ENCODE data around the gene FRAT1.
"Not testable (repeated sequence)": the region's sequence is repeated elsewhere in the genome, so short reads cannot be mapped to it uniquely, and the experiment has no call there.

The FRAT1 gene

DNA sequence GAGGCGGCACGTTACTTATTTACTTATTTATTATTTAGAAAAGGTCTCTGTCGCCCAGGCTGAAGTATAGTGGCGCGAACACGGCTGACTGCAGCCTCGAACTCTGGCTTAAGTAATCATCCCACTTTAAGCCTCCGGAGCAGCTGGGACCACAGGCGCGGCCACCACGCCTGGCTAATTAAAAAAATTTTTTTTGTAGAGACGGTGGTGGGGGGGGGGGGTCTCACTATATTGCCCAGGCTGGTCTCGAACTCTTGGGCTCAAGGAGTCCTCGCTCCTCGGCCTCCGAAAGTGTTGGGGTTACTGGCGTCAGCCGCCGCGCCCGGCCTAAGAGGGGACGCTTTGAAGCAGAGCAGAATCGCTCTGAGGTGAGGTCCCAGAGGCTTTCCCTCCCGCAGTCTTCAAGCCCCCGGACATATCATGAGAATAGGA lies 16.1 kb downstream of the FRAT1 start:
- no peak for DNase-seq

DNA sequence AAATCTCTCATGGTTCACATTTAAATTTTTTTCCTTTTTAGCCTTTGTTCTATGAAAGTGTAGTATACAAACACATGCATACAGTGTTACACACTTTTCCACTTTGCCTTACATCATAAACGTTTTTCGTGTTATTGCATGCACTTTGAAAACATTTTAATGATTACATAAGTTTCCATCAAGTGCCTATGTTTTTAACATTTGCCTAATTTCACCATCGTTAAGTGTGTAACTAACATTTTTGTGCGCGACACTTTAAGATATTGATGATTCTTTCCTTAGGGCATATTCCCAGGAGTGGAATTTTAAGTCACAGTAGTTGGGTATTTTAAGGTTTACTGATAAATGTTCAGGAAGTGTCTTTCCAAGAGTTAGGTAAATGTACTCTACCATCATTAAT lies 16.9 kb downstream of the FRAT1 start:
- DNase-seq, result no peak

DNA sequence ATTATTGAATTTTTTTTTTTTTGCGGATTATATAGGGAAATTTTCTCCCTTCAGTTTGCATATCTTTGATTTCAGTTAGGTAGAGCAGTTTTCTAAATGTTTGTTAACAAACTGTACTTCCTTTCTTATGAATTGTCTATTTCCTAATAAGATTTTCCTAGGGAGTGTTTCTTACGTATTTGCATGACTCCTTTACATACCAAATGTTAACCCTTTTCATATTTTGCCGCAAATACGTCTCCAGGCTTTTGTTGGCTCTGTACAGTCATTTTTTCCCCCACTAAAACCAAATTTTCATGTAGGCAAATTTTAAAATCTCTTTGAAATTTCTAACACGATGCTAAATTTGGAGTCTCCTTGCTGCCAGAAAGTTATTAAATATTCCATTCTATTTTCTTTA lies 17.4 kb downstream of the FRAT1 start:
- DNase-seq, result no peak

DNA sequence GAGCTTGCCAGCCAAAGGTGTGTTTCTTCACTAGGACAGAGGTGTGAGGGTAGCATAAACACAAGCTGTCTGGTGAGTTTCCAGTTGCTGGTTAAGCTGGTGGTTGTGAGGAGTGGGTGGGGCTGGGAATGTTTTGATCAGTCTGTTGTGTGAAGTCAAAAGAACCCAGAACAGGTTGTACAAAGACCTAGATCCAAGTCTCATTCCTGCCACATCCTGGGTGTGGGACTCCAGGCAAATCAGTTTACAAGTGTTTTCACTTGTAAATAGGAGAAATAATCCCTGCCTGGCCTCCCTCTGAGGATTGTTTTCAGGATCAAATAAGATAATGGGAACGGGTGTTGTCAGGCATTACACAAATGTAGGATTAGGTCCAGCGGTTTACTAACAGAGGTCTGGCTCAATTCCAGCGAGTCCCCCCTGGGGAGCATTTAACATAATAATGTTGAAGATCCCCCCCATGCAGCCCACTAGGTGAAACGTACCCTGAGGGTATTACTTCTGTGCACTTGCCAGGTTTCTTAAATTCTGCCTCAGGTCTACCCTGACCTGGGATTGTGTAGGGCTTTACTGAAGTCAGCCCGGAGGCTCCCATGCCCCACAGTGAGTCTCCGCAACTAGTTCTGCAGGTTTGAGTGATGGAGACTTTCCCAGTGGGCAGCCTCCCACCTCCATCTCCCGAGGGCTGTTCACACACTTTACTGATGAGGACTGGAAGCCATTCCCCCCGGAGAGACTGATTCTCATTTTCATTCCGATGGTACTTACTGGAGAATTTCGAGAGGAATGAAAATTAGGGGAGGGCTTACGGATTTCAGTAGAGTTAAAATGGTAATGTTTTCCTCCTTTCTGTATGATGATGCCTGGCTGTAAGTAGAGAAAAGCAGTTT lies 18.1 kb downstream of the FRAT1 start:
- DNase-seq, result no peak

DNA sequence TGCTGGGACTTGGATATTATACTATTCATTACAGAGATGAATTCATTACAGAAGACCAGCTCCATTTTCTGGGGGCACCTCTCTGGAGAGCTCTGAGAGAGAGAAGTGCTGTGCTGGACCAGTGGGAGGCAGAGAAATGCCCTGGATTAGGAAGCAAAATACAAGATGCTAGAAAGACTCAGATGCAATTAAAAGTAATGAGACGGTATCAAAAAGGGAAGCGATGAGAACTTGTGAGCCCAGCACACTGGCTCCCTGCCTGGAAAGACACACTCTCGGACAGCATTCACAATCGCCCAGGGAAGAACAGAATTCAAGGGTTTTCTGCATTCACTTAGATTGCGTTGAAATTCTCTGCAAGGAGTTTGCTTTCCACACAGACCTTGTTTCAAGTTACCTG lies 19.0 kb downstream of the FRAT1 start:
- no peak for DNase-seq

DNA sequence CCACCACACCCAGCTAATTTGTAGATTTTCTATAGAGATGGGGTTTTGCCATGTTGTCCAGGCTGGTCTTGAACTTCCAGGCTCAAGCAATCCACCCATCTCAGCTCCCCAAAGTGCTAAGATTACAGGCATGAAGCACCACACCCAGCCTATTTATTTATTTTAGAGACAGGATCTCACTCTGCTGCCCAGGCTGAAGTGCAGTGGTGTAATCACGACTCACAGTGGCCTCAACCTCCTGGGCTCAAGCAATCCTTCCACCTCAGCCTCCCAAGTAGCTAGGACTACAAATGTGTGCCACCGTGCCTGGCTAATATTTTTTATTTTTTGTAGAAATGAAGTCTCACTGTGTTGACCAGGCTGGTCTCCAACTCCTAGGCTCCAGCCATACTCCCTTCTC lies 22.3 kb downstream of the FRAT1 start:
- DNase-seq, result no peak

DNA sequence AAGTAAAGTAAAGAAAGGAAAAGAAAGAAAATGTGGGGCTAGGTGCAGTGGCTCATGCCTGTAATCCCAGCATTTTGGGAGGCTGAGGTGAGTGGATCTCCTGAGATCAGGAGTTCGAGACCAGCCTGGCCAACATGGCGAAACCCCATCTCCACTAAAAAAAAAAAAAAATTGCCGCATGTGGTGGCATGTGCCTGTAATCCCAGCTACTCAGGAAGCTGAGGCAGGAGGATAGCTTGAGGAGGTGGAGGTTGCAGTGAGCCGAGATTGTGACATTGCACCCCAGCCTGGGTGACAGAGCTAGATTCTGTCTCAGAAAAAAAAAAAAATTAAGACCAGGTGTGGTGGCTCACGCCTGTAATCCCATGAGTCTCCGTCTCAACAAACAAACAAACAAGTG lies 24.6 kb downstream of the FRAT1 start:
- DNase-seq, result not testable (repeated sequence)

DNA sequence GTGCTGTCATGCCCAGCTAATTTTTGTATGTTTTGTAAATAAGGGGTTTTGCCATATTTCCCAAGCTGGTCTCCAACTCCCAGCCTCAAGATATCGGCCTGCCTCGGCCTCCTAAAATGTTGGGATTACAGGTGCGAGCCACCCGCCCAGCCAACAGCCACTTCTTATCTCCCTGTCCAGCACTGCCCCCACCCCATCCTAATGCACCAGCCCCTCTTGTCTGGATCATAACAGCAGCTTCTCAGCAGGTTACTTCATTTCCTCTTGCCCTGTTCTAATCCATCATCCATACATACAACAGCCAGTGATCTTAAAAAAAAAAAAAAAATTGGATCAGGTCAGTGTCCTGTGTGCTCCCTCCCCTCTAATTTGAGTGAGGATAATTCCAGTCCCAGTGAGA lies 28.2 kb downstream of the FRAT1 start:
- no peak for DNase-seq

DNA sequence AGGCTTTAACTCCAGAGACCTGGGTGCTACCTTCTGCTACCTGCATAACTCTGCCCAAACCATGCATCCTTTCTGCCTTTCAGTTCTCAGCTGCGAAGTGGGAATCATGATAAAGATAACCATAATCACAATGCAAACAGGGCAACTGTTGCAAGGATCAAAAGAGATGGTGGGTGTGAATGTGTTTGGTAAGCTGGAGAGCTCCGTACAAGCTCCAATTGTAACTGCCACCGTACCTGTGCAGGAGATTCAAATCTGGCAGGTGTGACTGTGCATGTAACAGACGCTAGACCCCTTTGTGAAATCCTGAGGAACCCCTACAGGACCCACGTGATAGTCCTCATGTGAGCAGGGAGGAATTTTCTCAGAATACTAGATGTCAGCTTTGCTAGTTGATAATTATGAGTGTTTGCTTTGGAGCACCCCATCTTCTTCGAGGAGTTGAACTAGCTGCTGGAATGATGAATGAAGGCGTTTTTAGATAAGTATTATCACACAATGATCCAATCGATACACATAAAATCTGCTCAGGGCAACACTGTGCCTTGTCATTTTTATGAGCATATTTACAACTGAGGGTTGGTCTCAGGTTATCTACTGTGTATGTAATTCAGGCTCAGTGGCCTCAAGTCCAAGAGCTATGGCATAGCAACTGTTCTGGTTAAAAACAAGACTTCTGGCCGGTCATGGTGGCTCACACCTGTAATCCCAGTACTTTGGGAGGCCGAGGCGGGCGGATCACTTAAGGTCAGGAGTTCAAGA lies 30.9 kb downstream of the FRAT1 start:
- no peak for DNase-seq

DNA sequence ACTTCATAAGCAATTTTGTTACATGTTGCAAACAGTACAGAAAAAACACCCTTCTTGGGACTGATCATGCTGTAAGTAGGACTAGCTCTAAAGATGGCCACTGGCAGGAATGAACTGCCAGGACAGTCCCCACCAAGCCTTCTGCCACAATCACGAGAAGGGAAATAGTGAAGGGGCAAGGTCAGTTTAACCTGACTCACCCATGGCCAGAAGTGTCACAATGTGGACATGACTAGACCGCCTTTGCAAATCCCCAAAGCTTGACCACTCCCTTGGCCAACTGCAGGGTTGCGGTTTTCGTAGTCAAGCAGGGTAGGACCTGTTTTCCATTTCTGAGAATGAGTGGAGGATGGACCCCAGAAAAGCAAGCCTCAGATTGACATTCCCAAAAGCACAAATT lies 34.9 kb downstream of the FRAT1 start:
- DNase-seq, result no peak

DNA sequence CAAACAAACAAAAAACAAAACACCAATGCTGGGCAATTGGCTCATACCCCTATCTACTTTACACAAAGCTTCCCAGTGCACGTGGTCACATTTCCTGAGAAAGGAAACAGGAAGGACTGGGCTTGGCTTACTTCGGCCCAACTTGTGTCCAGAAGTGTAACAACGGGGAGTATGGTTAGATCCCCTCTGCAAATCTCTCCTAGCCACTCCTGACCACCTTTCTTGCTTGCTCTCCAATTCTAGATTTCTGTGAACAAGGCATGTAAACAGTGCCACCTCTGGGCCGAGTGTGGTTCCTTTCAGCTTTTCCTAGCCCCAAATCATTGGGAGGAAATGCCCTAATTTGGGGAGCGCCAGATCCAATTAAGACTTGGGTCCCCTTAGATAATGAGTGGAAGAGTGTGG lies 36.5 kb downstream of the FRAT1 start:
- DNase-seq, result no peak

DNA sequence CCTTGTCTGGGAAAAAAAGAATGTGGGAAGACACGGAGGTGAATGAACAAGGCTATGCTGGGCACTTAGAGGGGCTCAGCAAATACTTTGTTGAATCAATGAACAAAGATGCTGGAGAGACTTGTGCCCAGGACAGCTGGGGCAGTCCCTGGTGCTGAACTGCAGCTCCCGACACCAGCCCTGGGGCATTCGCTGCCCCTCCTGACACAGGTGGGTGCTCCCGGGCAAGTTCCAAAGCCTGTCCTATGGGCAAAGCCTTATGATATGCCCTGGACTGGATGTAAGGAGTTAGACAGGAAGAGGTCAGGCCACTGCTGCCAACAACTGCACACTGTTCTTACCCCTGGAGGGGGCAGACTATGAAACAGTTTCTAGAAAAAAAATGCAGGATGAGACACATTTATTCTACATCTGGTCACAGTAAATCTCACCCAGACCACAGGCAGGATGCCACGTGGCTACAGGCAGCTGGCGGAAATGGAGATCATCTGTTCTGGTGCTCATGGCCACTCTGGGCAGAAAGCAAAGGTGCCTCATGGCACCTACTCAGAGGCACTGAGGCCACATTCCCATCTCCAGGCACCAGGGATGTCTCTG lies 37.3 kb downstream of the FRAT1 start:
- no peak for DNase-seq

DNA sequence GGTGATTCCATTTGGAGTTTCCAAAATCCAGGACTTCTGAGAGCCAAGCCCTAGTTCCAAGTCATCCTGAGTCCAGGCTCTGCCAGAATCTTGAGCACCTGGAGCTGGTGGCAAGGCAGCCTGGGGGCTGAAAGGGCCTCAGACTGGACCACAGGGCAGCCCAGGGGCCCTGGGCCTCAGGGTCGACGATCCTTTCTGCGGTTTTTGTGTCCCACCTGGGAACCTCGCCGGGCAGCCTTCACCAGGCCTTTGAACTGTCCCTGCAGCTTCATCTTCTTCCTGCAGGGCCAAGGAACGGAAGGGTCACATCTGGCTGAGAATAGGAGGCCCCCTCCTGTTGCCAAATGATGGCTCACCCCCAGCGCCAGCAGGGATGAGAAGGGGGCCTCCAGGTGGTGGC lies 37.8 kb downstream of the FRAT1 start:
- DNase-seq, result no peak

DNA sequence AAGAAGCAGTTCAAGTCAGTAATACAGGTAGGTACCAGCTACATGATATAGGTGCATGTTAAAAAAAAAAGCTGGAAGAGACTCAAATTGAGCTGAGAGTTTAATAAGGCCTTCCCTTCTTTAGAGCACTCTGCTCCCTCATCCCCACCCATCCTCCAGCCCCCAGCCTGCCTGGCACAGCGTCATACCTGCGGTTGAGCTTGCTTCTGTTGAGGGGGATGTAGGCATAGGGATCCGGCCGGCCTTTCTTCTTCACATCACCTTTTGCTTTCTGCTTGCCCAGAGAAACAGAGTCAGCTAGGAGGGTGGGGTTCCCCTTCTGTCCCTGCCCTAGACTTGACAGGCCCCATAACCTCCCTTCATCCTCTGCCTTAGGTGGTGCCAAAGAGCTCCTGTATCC lies 39.3 kb downstream of the FRAT1 start:
- DNase-seq, result no peak

DNA sequence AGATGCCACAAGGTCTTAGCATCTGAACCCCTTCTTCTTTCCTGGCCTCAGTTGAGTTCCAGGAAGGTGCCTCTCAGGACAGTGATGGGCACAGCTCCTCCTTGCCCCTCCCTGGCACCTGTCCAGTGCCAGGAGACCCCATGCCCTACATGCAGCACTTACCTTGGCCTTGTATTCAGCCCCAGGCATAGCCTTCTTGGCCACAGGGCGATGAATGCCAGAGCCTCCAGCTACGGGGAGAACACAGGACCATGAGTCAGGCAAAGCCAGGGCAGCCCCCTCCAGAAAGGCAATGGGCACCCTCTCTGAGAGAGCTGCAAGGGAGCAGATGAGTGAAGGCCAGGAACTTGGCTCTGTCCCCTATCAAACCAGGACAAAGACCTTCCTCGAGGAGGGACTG lies 39.7 kb downstream of the FRAT1 start:
- DNase-seq, result no peak

DNA sequence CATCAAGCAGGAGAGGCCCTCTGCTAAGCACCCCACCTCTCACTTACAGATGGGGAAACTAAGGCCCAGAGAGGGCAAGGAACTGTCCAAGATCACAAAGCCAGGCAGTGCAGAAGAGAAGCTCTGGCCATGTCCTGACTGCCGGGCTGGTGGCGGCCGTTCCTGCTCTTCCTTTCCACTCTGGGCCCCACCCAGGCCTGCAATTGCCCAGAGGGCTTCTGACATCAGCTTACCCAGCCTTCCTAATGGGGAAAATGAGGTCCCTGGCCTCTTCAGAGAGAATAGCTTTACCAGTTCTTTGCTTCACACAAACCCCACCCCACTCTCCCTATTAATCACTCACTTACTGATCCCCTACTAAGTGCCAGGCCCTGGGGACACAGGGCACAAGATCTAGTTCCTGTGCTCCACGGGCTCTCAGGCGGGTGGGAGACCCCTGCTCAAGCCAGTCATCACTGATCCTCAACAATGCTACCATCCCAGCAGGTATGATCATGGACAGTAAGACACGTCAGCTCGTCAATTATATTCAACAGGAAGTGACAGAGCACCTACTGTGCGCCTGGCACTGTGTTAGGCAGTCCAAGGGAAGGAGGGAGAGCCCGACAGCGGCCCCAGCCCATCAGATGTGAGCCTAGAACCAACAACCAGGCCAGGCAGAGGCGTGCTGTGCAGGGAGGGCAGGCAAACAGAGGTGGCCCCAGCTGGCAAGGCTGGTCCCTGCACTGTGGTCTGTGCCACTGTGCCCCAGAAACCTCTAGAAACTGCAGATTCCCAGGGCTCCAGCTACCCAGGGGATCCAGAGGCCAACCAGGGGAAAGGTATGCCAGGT lies 41.9 kb downstream of the FRAT1 start:
- no peak for DNase-seq

DNA sequence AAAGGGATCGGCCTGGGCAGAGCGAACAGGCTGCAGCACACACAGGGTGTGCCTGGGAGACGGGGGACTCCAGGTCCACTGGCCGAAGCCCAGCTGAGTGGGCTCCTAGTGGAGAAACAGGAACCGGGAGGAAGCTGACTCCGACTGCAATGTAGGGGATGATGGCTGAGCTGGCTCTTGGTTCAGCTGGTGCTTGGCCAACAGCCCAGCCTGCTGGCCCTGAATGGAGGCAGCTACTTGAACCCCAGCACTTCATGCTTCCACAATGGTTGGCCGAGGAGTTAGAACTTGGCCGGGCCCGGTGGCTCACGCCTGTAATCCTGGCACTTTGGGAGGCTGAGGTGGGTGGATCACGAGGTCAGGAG lies 42.4 kb downstream of the FRAT1 start:
- no peak for DNase-seq

DNA sequence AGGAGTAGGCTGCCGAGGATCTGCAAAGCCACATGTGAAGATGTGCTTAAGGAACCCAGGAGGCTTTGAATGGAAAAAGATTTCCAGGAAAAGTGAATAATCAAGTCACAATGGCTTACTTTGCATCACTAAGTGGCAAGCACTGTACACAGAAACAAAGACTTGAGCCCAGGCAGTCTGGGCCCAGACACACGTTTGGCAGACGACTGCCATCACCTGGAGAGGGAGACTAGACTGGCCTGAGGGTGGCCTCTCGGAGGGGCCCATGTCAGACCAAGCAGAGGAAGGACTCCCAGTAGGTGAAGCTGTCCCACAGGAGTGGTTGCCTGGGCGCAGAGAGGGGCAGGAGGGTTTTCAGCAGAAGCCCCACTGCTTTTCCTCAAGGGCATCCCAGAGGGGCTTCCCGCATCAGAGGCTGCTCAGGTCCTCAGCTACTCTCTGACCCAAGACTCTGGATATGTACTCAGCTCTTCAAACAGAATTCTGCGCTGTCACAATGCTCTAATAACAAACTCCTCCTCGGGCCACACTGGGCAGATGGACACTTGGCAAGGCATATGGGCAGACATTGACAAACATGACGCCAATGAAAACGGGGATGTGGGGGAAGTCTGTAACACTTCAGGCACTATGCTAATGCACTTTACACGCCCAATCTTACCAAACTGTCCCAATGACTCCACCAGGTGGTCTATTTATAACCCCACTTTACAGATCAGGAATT lies 43.4 kb downstream of the FRAT1 start:
- no peak for DNase-seq

DNA sequence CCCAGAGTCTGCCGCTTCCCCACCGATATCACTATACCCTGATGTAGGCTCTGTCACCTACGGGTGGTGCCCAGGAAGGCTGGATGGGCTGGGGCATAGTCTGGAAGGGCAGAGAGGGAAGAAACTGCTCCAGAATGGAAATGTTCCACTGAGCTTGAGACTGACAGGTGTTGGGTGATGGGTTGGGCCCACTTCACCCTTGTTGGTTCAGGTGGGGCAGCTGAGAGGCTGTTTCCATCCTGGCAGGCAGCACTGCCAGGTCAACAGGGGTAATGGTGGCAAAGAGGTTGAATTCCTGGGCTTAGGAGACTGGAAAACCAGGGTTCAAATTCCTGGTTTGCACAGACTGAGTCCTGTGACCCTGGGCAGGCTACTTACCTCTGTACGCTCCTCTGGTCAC lies 44.0 kb downstream of the FRAT1 start:
- DNase-seq, result no peak

DNA sequence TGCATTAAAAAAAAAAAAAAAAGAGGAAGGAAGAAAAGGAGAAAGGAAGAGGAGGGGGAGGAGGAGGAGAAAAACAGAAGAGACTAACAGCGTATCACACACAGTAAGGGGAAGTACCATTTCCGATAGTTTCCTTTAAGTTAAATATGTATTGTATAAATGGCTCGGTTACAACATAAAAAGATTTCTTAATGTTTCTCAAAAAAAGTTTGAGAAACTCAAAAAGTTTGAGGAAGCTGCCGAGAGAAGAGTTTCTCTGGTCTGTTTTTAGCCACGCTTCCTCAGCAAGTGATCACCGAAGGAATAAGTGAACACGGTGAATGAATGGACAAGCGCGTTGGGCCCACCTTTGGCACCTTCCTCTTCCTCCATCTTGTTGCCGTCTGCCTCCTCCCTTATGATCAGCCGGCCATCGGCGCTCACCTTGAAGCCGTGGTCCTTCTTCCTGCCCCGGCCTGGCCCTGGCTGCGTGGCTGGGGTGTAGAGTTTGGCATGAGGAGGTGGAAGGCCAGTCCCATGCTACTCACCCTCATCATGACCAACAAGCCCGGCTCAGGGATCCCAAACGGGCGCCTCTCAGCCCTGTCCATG lies 46.8 kb downstream of the FRAT1 start:
- no peak for DNase-seq

DNA sequence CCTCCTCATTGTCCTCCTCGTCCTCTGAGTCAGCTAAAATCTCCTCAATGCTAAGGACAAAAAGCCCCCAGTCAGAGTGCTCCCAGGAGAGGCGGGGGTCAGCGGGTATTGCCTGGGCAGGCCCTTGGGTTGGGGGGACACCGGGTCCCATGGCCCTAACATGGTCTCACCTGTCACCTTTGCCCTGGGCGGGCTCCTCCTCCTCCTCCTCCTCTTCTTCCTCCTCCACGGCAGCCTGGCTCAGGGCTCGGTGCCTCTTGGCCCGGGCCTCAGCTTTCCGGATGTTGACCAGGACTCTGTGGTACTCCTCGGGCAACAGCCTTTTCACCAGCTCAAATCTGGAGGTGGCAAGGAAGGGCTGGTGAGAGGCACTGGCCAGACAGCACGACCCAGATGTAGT lies 47.5 kb downstream of the FRAT1 start:
- DNase-seq, result no peak

DNA sequence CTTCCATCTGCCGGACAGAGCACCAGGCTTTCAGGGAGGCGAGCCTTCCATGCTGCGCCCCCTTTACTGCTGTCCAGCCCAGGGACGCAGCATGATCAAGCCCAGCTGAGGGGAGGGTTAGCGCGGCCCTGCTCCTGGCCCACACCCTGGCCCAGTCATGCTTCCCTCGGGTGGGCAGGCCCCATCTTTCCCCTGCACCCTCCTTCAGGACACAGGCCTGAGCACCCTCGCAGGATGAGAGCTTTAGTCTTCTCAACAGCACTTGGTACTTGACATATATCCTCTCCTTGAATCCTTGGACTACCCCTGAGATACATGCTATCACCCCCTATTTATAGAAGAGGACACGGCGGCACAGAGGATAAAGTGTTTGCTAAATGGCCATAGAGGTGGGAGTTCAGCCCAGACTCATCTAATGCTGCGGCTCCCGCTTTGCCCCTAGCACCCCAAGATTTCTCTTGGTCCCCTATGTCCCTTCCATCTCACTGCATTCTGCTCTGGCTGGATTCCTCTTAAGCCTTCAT lies 48.1 kb downstream of the FRAT1 start:
- no peak for DNase-seq

Data from left hindlimb (tissue), 1 donor.